NAMALWA (cell line): ENCODE measurements around the gene FLOT1.
"Not testable (repeated sequence)": the region's sequence is repeated elsewhere in the genome, so short reads cannot be mapped to it uniquely, and the experiment has no call there.

Source experiments
- DNase-seq: peaks from one replicate; pipeline ENCODE4 v3.0.0-alpha.2; 2015; ENCODE audit warnings: low spot score

The FLOT1 gene

GRCh38 chr6:30747300-30747687 lies 4.8 kb upstream of the FLOT1 start:
- no peak for DNase-seq

GRCh38 chr6:30744054-30744805 lies 1.7 kb upstream of the FLOT1 start, which contains the start of gene IER3:
IER3 (minus strand) TSS chr6:30744547; CDS start chr6:30744518, 29 bp downstream.
- DNase-seq, result peak; percentile 75

- peak; percentile 34 for DNase-seq
These were observed 889 bp upstream of the FLOT1 start for GRCh38 chr6:30743099-30744053.

GRCh38 chr6:30741789-30742315 lies 635 bp downstream of the FLOT1 start:
- DNase-seq, result no peak

GRCh38 chr6:30741063-30741779 lies 1.3 kb downstream of the FLOT1 start:
- DNase-seq, result no peak

GRCh38 chr6:30740540-30740870 lies 2.0 kb downstream of the FLOT1 start:
- DNase-seq, result no peak

- no peak for DNase-seq
These were observed 4.0 kb downstream of the FLOT1 start for GRCh38 chr6:30738532-30738931.

- DNase-seq, result peak; percentile 35
These were observed 6.7 kb downstream of the FLOT1 start for GRCh38 chr6:30735668-30736314.

GRCh38 chr6:30732237-30732943 lies 10.1 kb downstream of the FLOT1 start:
- no peak for DNase-seq

GRCh38 chr6:30730601-30731435 lies 11.7 kb downstream of the FLOT1 start:
- DNase-seq, result peak; percentile 85

GRCh38 chr6:30727920-30728553 lies 14.4 kb downstream of the FLOT1 start:
- DNase-seq, result peak; percentile 46

- DNase-seq, result no peak
These were observed 15.7 kb downstream of the FLOT1 start for GRCh38 chr6:30726506-30727413.

- peak; percentile 36 for DNase-seq
These were observed 16.6 kb downstream of the FLOT1 start for GRCh38 chr6:30725713-30726505.

GRCh38 chr6:30724906-30725667 lies 17.4 kb downstream of the FLOT1 start:
- no peak for DNase-seq

GRCh38 chr6:30723843-30724741 lies 18.4 kb downstream of the FLOT1 start:
- not testable (repeated sequence) for DNase-seq
